Colonic mucosa (tissue), 4 donors: ENCODE data around the gene LPIN1. TPM values are rescaled to one million over a fixed set of nuclear protein-coding genes. Genes with fewer than 3 reads are reported as not detected.

ENCODE experiments used
- DNase-seq: peaks from one replicate; pipeline ENCODE4 v3.0.0-alpha.2; 2020
- H3K27ac ChIP-seq: fragments of 200-600 bp; one replicate; pipeline ENCODE4 v1.8.0; 2021
- H3K27me3 ChIP-seq: fragments of 200-600 bp; one replicate; pipeline ENCODE4 v1.8.0; 2021
- H3K36me3 ChIP-seq: fragments of 200-600 bp; one replicate; pipeline ENCODE4 v1.8.0; 2021
- H3K4me1 ChIP-seq: fragments of 200-600 bp; one replicate; pipeline ENCODE4 v1.8.0; 2021; ENCODE audit warnings: mild to moderate bottlenecking
- H3K4me3 ChIP-seq: fragments of 200-600 bp; one replicate; pipeline ENCODE4 v1.8.0; 2021
- H3K9ac ChIP-seq, 2 donors: one replicate each; pipeline ENCODE4 v1.7.0; 2013; ENCODE audit warnings: control low read depth in 2 of 2, low read depth in 2 of 2, low read length in 2 of 2
- H3K9me3 ChIP-seq: fragments of 200-600 bp; one replicate; pipeline ENCODE4 v1.8.0; 2021
- CTCF ChIP-seq: fragments of 200-600 bp; IDR thresholded peaks from one replicate; pipeline ENCODE4 v1.8.0; 2022; ENCODE audit warnings: antibody characterized with exemption, mild to moderate bottlenecking
- intact Hi-C: fragments of 100-400 bp; cut with DNase I; formaldehyde crosslinking; loops from one replicate; pipeline ENCODE4 v1.14.1; 2022
- total RNA-seq, 2 donors: library from RNA; stranded (reverse); fragmentation: NEBNext Ultra II Directional in 1 of 2; extraction: Animal tissue kit (Norgen Biotek cat#: 25700) in 1 of 2; gene quantifications; one replicate each; pipeline ENCODE4 v1.2.1, GENCODE V29; 2021
- donor health status: healthy.
- donor health status: DM: no; HTN: no; CAD: no.
- donor health status: DM: no; HTN: no; CAD: no.

LPIN1 gene
- total RNA-seq, 2 donors from 2014 or later: 17.3 to 45.7 TPM

GRCh38 chr2:11711354-11711716, 35.1 kb upstream of the LPIN1 start:
- intact Hi-C loops: no loop called here
- DNase-seq: no peak
- Histone ChIP-seq H3K9ac (no peak overlapping the region), H3K27me3 (no peaks in the 10 kb centered on the region), H3K4me1 (no peaks in the 10 kb centered on the region), H3K9me3 (no peaks in the 10 kb centered on the region), H3K36me3 (no peaks in the 10 kb centered on the region), H3K27ac (no peak overlapping the region), H3K4me3 (no peak overlapping the region)
- TF ChIP-seq CTCF: no peak

- Histone ChIP-seq H3K9ac (no peak overlapping the region), H3K36me3 (no peaks in the 10 kb centered on the region), H3K27me3 (no peaks in the 10 kb centered on the region), H3K9me3 (no peaks in the 10 kb centered on the region), H3K4me3 (no peak overlapping the region), H3K4me1 (no peaks in the 10 kb centered on the region), H3K27ac (no peak overlapping the region)
- intact Hi-C loops: no loop called here
- no peak for DNase-seq
- no peak for TF ChIP-seq CTCF
Observed at GRCh38 chr2:11711751-11712150, 34.7 kb upstream of the LPIN1 start.

GRCh38 chr2:11712866-11713265, 33.6 kb upstream of the LPIN1 start:
- H3K4me1 ChIP-seq: no peaks in the 10 kb centered on the region
- no peak for DNase-seq
- intact Hi-C loops: no loop called here
- H3K4me3 ChIP-seq: no peak overlapping the region
- H3K27me3 ChIP-seq: no peaks in the 10 kb centered on the region
- H3K27ac ChIP-seq: no peak overlapping the region
- no peaks in the 10 kb centered on the region for H3K36me3 ChIP-seq
- no peak for TF ChIP-seq CTCF
- H3K9me3 ChIP-seq: no peaks in the 10 kb centered on the region
- H3K9ac ChIP-seq: no peak overlapping the region

- intact Hi-C loops: no loop called here
- Histone ChIP-seq H3K27me3 (no peaks in the 10 kb centered on the region), H3K27ac (no peak overlapping the region), H3K9ac (no peak overlapping the region), H3K4me3 (no peak overlapping the region), H3K4me1 (no peaks in the 10 kb centered on the region), H3K36me3 (no peaks in the 10 kb centered on the region), H3K9me3 (no peaks in the 10 kb centered on the region)
- no peak for DNase-seq
- no peak for TF ChIP-seq CTCF
Observed at GRCh38 chr2:11713815-11714214, 32.6 kb upstream of the LPIN1 start.

- Histone ChIP-seq H3K27ac (no peak overlapping the region), H3K36me3 (no peaks in the 10 kb centered on the region), H3K9ac (no peak overlapping the region), H3K4me1 (no peaks in the 10 kb centered on the region), H3K4me3 (no peak overlapping the region), H3K9me3 (no peaks in the 10 kb centered on the region), H3K27me3 (no peaks in the 10 kb centered on the region)
- no peak for DNase-seq
- intact Hi-C loops: no loop called here
- TF ChIP-seq CTCF: no peak
Observed at GRCh38 chr2:11715987-11716652, 30.3 kb upstream of the LPIN1 start.
